Neural cell (in vitro differentiated cells): ENCODE data around the gene KIF1C. TPM values are rescaled to one million over a fixed set of nuclear protein-coding genes. Genes with fewer than 3 reads are reported as not detected.

Experiments used
- H2AFZ ChIP-seq: fragments of 200-600, 300-800 bp; sonication (generic), shearing (Covaris generic); 2 replicates; pipeline ENCODE4 v1.6.0; 2014; ENCODE audit warnings: low read depth, mild to moderate bottlenecking, antibody characterized with exemption, low read length, moderate library complexity
- H3F3A ChIP-seq: fragments of 200-600 bp; shearing (Covaris generic); 2 replicates; pipeline ENCODE4 v1.6.1; 2016; ENCODE audit warnings: mild to moderate bottlenecking, moderate library complexity, mixed read lengths, antibody characterized with exemption, low read length; ENCODE audit not compliant: insufficient read depth, poor library complexity, severe bottlenecking
- H3K27ac ChIP-seq: fragments of 200-600, 300-800 bp; sonication (generic), shearing (Covaris generic); 2 replicates; pipeline ENCODE4 v1.5.1; 2014; ENCODE audit warnings: mild to moderate bottlenecking, low read length, moderate library complexity
- H3K27me3 ChIP-seq: fragments of 300-800, 200-600 bp; sonication (generic), shearing (Covaris generic); 2 replicates; pipeline ENCODE4 v1.6.0; 2014; ENCODE audit warnings: mild to moderate bottlenecking, low read depth, low read length, moderate library complexity; ENCODE audit not compliant: insufficient read depth
- H3K36me3 ChIP-seq: fragments of 300-800, 200-600 bp; sonication (generic), shearing (Covaris generic); 2 replicates; pipeline ENCODE4 v1.5.1; 2014; ENCODE audit warnings: mild to moderate bottlenecking, antibody characterized with exemption, low read length, moderate library complexity; ENCODE audit not compliant: insufficient read depth
- H3K4me2 ChIP-seq: fragments of 300-800, 200-600 bp; sonication (generic), shearing (Covaris generic); 2 replicates; pipeline ENCODE4 v1.6.0; 2014; ENCODE audit warnings: mild to moderate bottlenecking, low read length
- H3K4me3 ChIP-seq: fragments of 300-800, 200-600 bp; sonication (generic), shearing (Covaris generic); 2 replicates; pipeline ENCODE4 v1.5.1; 2014; ENCODE audit warnings: mild to moderate bottlenecking, low read length, moderate library complexity
- H3K79me2 ChIP-seq: fragments of 200-600 bp; shearing (Covaris generic); replicated peaks from 2 replicates; pipeline ENCODE4 v1.6.0; 2014; ENCODE audit warnings: mild to moderate bottlenecking, low read length, moderate library complexity; ENCODE audit not compliant: insufficient read depth
- H3K9ac ChIP-seq: fragments of 300-800, 200-600 bp; sonication (generic), shearing (Covaris generic); 2 replicates; pipeline ENCODE4 v1.6.1; 2016; ENCODE audit warnings: mild to moderate bottlenecking, low read length, mixed read lengths
- H3K9me2 ChIP-seq: fragments of 200-600 bp; shearing (Covaris generic); 2 replicates; pipeline ENCODE4 v1.6.1; 2016; ENCODE audit warnings: mild to moderate bottlenecking, low read length, mixed read lengths; ENCODE audit not compliant: insufficient read depth
- H3K9me3 ChIP-seq: fragments of 200-600, 300-800 bp; sonication (generic), shearing (Covaris generic); 2 replicates; pipeline ENCODE4 v1.6.1; 2016; ENCODE audit warnings: mild to moderate bottlenecking, mixed run types, low read length, moderate library complexity, mixed read lengths
- H4K20me1 ChIP-seq: fragments of 200-600 bp; shearing (Covaris generic); 2 replicates; pipeline ENCODE4 v1.6.1; 2016; ENCODE audit warnings: mild to moderate bottlenecking, mixed run types; ENCODE audit not compliant: insufficient read depth
- CTCF ChIP-seq: fragments of 450-650 bp; IDR thresholded peaks from 2 replicates; pipeline ENCODE4 v1.5.1; 2014; ENCODE audit warnings: antibody characterized with exemption, mild to moderate bottlenecking, moderate library complexity; ENCODE audit not compliant: poor library complexity, severe bottlenecking
- EP300 ChIP-seq: fragments of 450-650 bp; conservative IDR thresholded peaks from 2 replicates; pipeline ENCODE4 v1.6.1; 2014; ENCODE audit warnings: antibody characterized with exemption, mild to moderate bottlenecking, moderate library complexity; ENCODE audit not compliant: poor library complexity, severe bottlenecking
- EZH2 ChIP-seq: fragments of 200-600, 300-800 bp; shearing (Covaris generic), sonication (generic); IDR thresholded peaks from 2 replicates; pipeline ENCODE4 v1.6.1; 2014; ENCODE audit warnings: antibody characterized with exemption, low read length, borderline replicate concordance, mild to moderate bottlenecking; ENCODE audit not compliant: insufficient read depth, poor library complexity, severe bottlenecking
- MXI1 ChIP-seq: fragments of 450-650 bp; conservative IDR thresholded peaks from 2 replicates; pipeline ENCODE4 v1.6.1; 2014; ENCODE audit warnings: antibody characterized with exemption, mild to moderate bottlenecking; ENCODE audit not compliant: poor library complexity, severe bottlenecking
- POLR2AphosphoS5 ChIP-seq: IDR thresholded peaks from 2 replicates; pipeline ENCODE4 v1.6.1; 2012
- RAD21 ChIP-seq: fragments of 450-650 bp; conservative IDR thresholded peaks from 2 replicates; pipeline ENCODE4 v1.6.1; 2014; ENCODE audit warnings: antibody characterized with exemption, mild to moderate bottlenecking, moderate library complexity
- REST ChIP-seq: IDR thresholded peaks from 2 replicates; pipeline ENCODE4 v1.6.1; 2012; ENCODE audit warnings: borderline replicate concordance
- SMC3 ChIP-seq: fragments of 450-650 bp; conservative IDR thresholded peaks from 2 replicates; pipeline ENCODE4 v1.6.1; 2014; ENCODE audit warnings: antibody characterized with exemption, mild to moderate bottlenecking, moderate library complexity; ENCODE audit not compliant: poor library complexity
- TAF1 ChIP-seq: IDR thresholded peaks from 2 replicates; pipeline ENCODE4 v1.6.1; 2012; ENCODE audit warnings: low read depth
- polyA plus RNA-seq: library from polyadenylated mRNA; depleted of rRNA; stranded (reverse); fragments of >200 nt; gene quantifications from 2 replicates; pipeline ENCODE4 v1.2.3, GENCODE V29; 2014

The KIF1C gene
- polyA plus RNA-seq, 1 donor from 2014 or later, result 8.3 TPM

- Histone ChIP-seq H3K79me2 (no peaks in the 10 kb centered on the region), H3K4me2 (no peak overlapping the region), H3K9ac (no peak overlapping the region), H3K9me2 (no peaks in the 10 kb centered on the region), H3K36me3 (no peaks in the 10 kb centered on the region), H2AFZ (no peak overlapping the region), H3K27me3 (no peaks in the 10 kb centered on the region), H3K27ac (no peak overlapping the region), H3F3A (no peaks in the 10 kb centered on the region), H3K4me3 (no peak overlapping the region), H4K20me1 (no peaks in the 10 kb centered on the region), H3K9me3 (no peaks in the 10 kb centered on the region)
- TF ChIP-seq EZH2 (no peak), TAF1 (no peak), RAD21 (no peak), POLR2AphosphoS5 (no peak), EP300 (no peak), SMC3 (no peak)
Observed at GRCh38 chr17:4955091-4955490, 42.7 kb upstream of the KIF1C start.

- Histone ChIP-seq H4K20me1 (no peaks in the 10 kb centered on the region), H3K4me3 (no peak overlapping the region)
- TF ChIP-seq CTCF, result no peak
- TF ChIP-seq EZH2, result no peak
- no peak for TF ChIP-seq SMC3
- no peak for TF ChIP-seq EP300
- no peak for TF ChIP-seq REST
- no peak for TF ChIP-seq MXI1
- no peak for TF ChIP-seq RAD21
- TF ChIP-seq TAF1, result no peak
- no peak for TF ChIP-seq POLR2AphosphoS5
Observed at GRCh38 chr17:4956493-4957061, 41.2 kb upstream of the KIF1C start.

More at GRCh38 chr17:4956493-4957061, 41.2 kb upstream of the KIF1C start:
- Histone ChIP-seq H3K27me3 (no peaks in the 10 kb centered on the region), H3K36me3 (no peaks in the 10 kb centered on the region), H3K79me2 (no peaks in the 10 kb centered on the region), H3K9ac (no peak overlapping the region), H3K27ac (no peak overlapping the region), H3K9me2 (no peaks in the 10 kb centered on the region), H3F3A (no peaks in the 10 kb centered on the region), H3K4me2 (no peak overlapping the region), H3K9me3 (no peaks in the 10 kb centered on the region), H2AFZ (no peak overlapping the region)
